MM.1S (cell line): ENCODE data around the gene TTBK1.

Source experiments
- CTCF ChIP-seq: fragments of 300-600 bp; sonication (generic); IDR thresholded peaks from 2 replicates; pipeline ENCODE4 v1.5.1; 2016; ENCODE audit warnings: antibody characterized with exemption, low read length, mixed read lengths
- EZH2 ChIP-seq: fragments of 300-600 bp; sonication (generic); optimal IDR thresholded peaks from 2 replicates; pipeline ENCODE3; 2017; ENCODE audit warnings: low read depth, mild to moderate bottlenecking, antibody characterized with exemption, low read length, mixed read lengths
- EZH2phosphoT487 ChIP-seq: fragments of 300-600 bp; sonication (generic); IDR thresholded peaks from 2 replicates; pipeline ENCODE4 v1.6.1; 2018; ENCODE audit warnings: antibody characterized with exemption, low read length

GRCh38 chr6:43220439-43220951 lies 22.8 kb upstream of the TTBK1 start:
- TF ChIP-seq CTCF, result no peak
- no peak for TF ChIP-seq EZH2
- no peak for TF ChIP-seq EZH2phosphoT487
